ENCODE data around the gene NRP1.

NRP1 gene

DNA sequence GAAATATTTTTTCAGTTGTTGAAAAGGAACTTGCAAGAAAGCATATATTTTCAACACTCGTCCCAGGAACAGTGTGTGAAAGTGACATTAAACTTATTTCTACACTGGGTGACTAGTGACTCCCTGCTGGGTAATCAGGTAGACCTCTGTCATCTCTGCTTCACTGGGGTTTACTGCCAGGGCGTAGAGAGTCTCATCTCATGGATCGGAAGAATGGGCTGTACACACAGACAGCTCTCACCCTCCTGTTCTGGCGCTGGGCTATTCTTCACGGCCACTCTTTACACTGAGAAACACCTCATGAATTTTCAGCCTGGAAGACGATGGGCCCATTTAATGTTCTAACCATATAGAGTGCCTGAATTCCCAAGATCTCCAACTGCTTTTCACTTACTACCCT lies 36.4 kb downstream of the NRP1 start:
- no peak for DNase-seq (ENCODE audit: low read depth, low spot score)
- TF ChIP-seq, protein P1, sequence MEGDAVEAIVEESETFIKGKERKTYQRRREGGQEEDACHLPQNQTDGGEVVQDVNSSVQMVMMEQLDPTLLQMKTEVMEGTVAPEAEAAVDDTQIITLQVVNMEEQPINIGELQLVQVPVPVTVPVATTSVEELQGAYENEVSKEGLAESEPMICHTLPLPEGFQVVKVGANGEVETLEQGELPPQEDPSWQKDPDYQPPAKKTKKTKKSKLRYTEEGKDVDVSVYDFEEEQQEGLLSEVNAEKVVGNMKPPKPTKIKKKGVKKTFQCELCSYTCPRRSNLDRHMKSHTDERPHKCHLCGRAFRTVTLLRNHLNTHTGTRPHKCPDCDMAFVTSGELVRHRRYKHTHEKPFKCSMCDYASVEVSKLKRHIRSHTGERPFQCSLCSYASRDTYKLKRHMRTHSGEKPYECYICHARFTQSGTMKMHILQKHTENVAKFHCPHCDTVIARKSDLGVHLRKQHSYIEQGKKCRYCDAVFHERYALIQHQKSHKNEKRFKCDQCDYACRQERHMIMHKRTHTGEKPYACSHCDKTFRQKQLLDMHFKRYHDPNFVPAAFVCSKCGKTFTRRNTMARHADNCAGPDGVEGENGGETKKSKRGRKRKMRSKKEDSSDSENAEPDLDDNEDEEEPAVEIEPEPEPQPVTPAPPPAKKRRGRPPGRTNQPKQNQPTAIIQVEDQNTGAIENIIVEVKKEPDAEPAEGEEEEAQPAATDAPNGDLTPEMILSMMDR (IDR thresholded peaks at IDR 0.05; ENCODE audit: insufficient read depth, low read length, missing control alignments) = no peak
- CTCF ChIA-PET = no interaction called here
- POLR2A ChIA-PET = no interaction called here
- no peak overlapping the region for H3K4me3 ChIP-seq (ENCODE audit: low read depth, low read length)

DNA sequence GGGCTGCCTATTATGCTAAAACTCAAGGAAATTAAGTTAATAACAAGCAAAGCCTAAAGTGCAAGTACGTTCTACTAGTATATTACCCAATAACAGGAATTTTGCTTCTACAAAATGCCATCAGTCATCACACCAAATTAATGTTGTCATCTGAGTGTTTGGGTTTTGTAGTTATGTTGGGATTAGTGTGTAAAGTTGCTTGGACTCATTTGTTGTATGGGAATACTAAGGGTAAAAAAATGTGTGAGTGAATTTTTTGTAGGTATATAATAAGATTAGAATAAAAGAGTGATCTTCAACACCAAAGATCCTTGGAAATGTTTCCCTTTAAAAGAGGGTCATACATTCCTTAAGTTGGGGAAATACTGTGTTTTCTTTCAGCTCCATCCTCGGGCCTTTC lies 38.6 kb downstream of the NRP1 start:
- no peak overlapping the region for H3K4me3 ChIP-seq (ENCODE audit: low read depth, low read length)
- DNase-seq (ENCODE audit: low read depth, low spot score) = no peak
- TF ChIP-seq, protein P1 (IDR thresholded peaks at IDR 0.05; ENCODE audit: insufficient read depth, low read length, missing control alignments) = no peak
- POLR2A ChIA-PET = no interaction called here
- CTCF ChIA-PET = no interaction called here

DNA sequence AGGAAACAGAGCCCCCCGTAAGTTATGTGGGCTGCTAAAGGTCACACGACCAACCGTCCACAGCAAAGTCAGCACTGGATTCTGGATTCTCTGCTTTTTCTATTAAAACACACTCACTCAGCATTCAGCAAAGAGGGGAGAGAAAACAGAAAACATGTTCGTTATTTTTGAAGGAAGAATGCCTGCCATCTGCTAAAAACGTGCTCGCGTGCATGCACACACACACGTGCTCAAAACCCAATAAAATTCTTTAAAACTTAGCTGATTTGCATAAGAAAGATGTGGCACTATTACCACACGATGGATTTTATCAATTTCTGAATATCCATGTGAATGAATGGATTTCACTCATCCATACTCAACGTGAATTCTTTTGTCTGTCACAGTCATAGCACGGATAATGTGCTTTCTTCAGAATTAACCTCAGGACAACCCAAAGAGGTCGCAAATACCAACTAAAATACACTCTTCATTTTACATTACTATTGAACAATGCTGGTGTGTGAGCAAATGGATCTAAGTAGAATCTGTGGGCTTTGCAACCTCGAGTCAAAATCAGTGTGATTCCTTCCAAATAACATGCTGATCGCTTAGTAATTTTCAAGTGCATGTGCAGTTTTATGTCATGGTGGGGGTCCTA lies 40.8 kb downstream of the NRP1 start:
- CTCF ChIA-PET = no interaction called here
- TF ChIP-seq, protein P1 (IDR thresholded peaks at IDR 0.05; ENCODE audit: insufficient read depth, low read length, missing control alignments) = no peak
- DNase-seq (ENCODE audit: low read depth, low spot score) = no peak
- POLR2A ChIA-PET = no interaction called here
- no peak overlapping the region for H3K4me3 ChIP-seq (ENCODE audit: low read depth, low read length)

DNA sequence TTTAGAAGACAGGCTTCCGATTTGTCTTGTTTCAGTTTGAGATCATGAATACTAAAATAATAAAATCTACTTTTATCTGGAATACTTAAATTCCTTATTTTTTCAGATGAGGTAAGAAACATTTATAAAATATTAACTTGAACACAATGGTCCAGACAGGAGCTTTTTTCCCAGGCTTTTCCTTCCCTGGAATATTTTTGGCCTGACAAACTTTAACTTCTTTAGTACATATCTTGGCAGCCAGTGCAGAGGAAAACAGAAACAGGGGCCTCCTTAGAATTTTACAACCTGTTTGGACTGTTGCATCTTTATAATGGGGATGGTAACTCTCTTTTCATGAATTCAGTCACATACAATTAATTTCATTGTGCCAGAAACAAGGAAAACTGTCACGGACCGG lies 41.4 kb downstream of the NRP1 start:
- TF ChIP-seq, protein P1 (IDR thresholded peaks at IDR 0.05; ENCODE audit: insufficient read depth, low read length, missing control alignments) = no peak
- CTCF ChIA-PET = no interaction called here
- no peak overlapping the region for H3K4me3 ChIP-seq (ENCODE audit: low read depth, low read length)
- no peak for DNase-seq (ENCODE audit: low read depth, low spot score)
- POLR2A ChIA-PET = no interaction called here

DNA sequence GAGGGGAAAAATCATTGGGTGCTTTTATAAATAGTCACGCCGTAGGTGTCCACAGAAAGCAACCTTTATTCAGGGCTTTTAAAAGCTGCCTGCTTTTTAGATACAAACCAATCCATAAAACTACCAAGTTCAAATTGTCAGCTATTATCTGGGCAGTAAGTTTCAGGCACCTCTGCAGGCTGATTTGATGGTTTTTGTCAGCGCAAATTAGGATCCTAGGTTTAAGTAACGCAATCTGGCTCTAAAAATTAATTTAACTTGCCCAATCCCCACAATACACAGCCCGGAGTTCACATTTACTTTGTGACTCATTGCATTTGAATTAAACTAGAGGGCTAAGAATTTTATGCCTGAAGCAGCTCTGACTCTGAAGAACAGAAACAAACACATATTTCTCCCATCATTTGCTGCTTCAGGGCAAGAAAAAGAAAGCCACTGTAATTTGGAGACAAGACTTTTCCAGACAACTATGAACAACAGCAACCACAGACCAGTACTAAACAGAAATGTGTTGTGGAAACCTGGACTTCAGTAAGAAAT lies 43.3 kb downstream of the NRP1 start:
- TF ChIP-seq, protein P1 (IDR thresholded peaks at IDR 0.05; ENCODE audit: insufficient read depth, low read length, missing control alignments) = no peak
- peak; percentile 89 for DNase-seq (ENCODE audit: low read depth, low spot score)
- POLR2A ChIA-PET = interaction anchor here (0.6 to 1.0 kb wide), 2 partner anchors 18 to 28 kb away, joined by 3 read pairs; no protein-coding TSS in a partner anchor

DNA sequence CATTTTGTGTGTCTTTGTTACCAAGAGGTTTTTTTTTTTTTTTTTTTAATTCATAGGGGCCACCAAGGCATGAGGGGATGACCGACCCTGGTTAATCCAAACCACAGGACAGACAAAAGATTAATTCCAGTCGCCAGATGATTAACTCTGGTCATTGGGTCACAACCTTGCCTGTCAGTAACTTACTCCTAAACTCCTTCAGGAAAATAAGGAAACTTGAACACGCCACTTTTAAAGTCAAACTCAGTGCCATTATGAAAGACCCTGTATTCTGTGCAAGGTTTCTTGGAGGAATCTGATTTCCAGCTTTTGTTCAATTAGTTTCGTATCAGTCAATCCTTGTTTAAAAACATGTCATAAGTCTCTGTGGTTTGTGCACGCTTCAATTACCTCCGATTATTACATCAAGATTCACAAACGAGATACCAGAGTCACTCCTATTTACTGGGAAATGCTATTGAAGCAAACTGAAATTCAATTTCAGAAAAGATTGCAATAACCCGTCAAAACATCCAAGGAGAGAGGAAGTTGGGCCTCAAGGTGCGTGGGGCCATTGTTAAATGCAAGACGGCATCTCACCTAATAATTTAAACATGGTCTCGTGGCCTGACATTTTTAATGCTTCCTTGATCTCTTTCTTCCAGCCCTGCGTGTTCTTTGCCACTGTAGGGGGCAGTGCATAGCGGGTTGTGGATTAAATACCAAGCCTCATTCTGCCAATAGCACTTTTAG lies 44.0 kb downstream of the NRP1 start:
- no peak for DNase-seq (ENCODE audit: low read depth, low spot score)
- TF ChIP-seq, protein P1 (IDR thresholded peaks at IDR 0.05; ENCODE audit: insufficient read depth, low read length, missing control alignments) = no peak
- POLR2A ChIA-PET = interaction anchor here (0.6 to 1.0 kb wide), 2 partner anchors 18 to 27 kb away, joined by 3 read pairs; no protein-coding TSS in a partner anchor
- CTCF ChIA-PET = interaction anchor here (1.2 to 1.5 kb wide), 2 partner anchors 8 to 97 kb away, joined by 4 to 5 read pairs; no protein-coding TSS in a partner anchor
- no peak overlapping the region for H3K4me3 ChIP-seq (ENCODE audit: low read depth, low read length)

More for the DNA sequence above, 43.3 kb downstream of the NRP1 start:
- CTCF ChIA-PET = interaction anchor here (1.2 to 1.5 kb wide), 2 partner anchors 9 to 98 kb away, joined by 4 to 5 read pairs; no protein-coding TSS in a partner anchor
- no peak overlapping the region for H3K4me3 ChIP-seq (ENCODE audit: low read depth, low read length)
